ENCODE results near the gene KNDC1. TPM values are rescaled to one million over a fixed set of nuclear protein-coding genes. Genes with fewer than 3 reads are reported as not detected.

The KNDC1 gene
- total RNA-seq, 1 experiment from 2014 or later, result 1.2 TPM

- Mint-ChIP-seq H3K4me3 (ENCODE audit: low read depth, unreplicated experiment) (no peak overlapping the region), H3K4me1 (ENCODE audit: low read depth, unreplicated experiment) (peaks cover 15% of the 10 kb centered on the region), H3K9me3 (ENCODE audit: low read depth, unreplicated experiment) (no peaks in the 10 kb centered on the region), H3K27me3 (ENCODE audit: unreplicated experiment) (peaks cover 47% of the 10 kb centered on the region), H3K36me3 (ENCODE audit: insufficient read depth, unreplicated experiment) (no peaks in the 10 kb centered on the region), H3K27ac (ENCODE audit: unreplicated experiment) (no peak overlapping the region)
- intact Hi-C loops (cut with micrococcal nuclease; ENCODE audit: unreplicated experiment), result no loop called here
- DNase-seq, result no peak
- CTCF ChIA-PET, result interaction anchor here (0.6 kb wide), 1 partner anchor 9 kb away, joined by 5 read pairs; no protein-coding TSS in a partner anchor
- no peak for TF ChIP-seq CTCF (IDR thresholded peaks at IDR 0.05; ENCODE audit: unreplicated experiment)
- BruUV-seq (replicated peaks), result no TSS peak
These were observed 87.8 kb downstream of the KNDC1 start for GRCh38 chr10:133247681-133248333.

GRCh38 chr10:133248334-133248715 is 88.3 kb downstream of the KNDC1 start:
- BruUV-seq (replicated peaks), result no TSS peak
- Mint-ChIP-seq H3K36me3 (ENCODE audit: insufficient read depth, unreplicated experiment) (no peaks in the 10 kb centered on the region), H3K4me1 (ENCODE audit: low read depth, unreplicated experiment) (peaks cover 10% of the 10 kb centered on the region), H3K9me3 (ENCODE audit: low read depth, unreplicated experiment) (no peaks in the 10 kb centered on the region), H3K27ac (ENCODE audit: unreplicated experiment) (no peak overlapping the region), H3K27me3 (ENCODE audit: unreplicated experiment) (peaks cover 42% of the 10 kb centered on the region), H3K4me3 (ENCODE audit: low read depth, unreplicated experiment) (no peak overlapping the region)
- no peak for DNase-seq
- CTCF ChIA-PET, result no interaction called here
- TF ChIP-seq CTCF (IDR thresholded peaks at IDR 0.05; ENCODE audit: unreplicated experiment), result no peak
- intact Hi-C loops (cut with micrococcal nuclease; ENCODE audit: unreplicated experiment), result no loop called here

- no TSS peak for BruUV-seq (replicated peaks)
- CTCF ChIA-PET, result no interaction called here
- no peak overlapping the region for H3K27ac Mint-ChIP-seq (ENCODE audit: unreplicated experiment)
- H3K36me3 Mint-ChIP-seq (ENCODE audit: insufficient read depth, unreplicated experiment), result no peaks in the 10 kb centered on the region
- H3K27me3 Mint-ChIP-seq (ENCODE audit: unreplicated experiment), result peaks cover 38% of the 10 kb centered on the region
- peak; percentile 16 for DNase-seq
- peaks cover 9% of the 10 kb centered on the region for H3K4me1 Mint-ChIP-seq (ENCODE audit: low read depth, unreplicated experiment)
- intact Hi-C loops (cut with micrococcal nuclease; ENCODE audit: unreplicated experiment), result no loop called here
- no peak overlapping the region for H3K4me3 Mint-ChIP-seq (ENCODE audit: low read depth, unreplicated experiment)
- H3K9me3 Mint-ChIP-seq (ENCODE audit: low read depth, unreplicated experiment), result no peaks in the 10 kb centered on the region
- no peak for TF ChIP-seq CTCF (IDR thresholded peaks at IDR 0.05; ENCODE audit: unreplicated experiment)
These were observed 89.2 kb downstream of the KNDC1 start for GRCh38 chr10:133249094-133249780.

GRCh38 chr10:133249975-133250754 is 90.1 kb downstream of the KNDC1 start:
- CTCF ChIA-PET, result no interaction called here
- no TSS peak for BruUV-seq (replicated peaks)
- Mint-ChIP-seq H3K27me3 (ENCODE audit: unreplicated experiment) (peaks cover 47% of the 10 kb centered on the region), H3K36me3 (ENCODE audit: insufficient read depth, unreplicated experiment) (no peaks in the 10 kb centered on the region), H3K4me1 (ENCODE audit: low read depth, unreplicated experiment) (peaks cover 9% of the 10 kb centered on the region), H3K9me3 (ENCODE audit: low read depth, unreplicated experiment) (no peaks in the 10 kb centered on the region), H3K27ac (ENCODE audit: unreplicated experiment) (peak overlapping the region; percentile 0), H3K4me3 (ENCODE audit: low read depth, unreplicated experiment) (no peak overlapping the region)
- no peak for DNase-seq
- TF ChIP-seq CTCF (IDR thresholded peaks at IDR 0.05; ENCODE audit: unreplicated experiment), result no peak
- intact Hi-C loops (cut with micrococcal nuclease; ENCODE audit: unreplicated experiment), result no loop called here

Measured in Calu3 (cell line).